ENCODE data around the gene RHOF.

GRCh38 chr12:121799842-121800693, 6.6 kb upstream of the RHOF start:
- peak in 1 of 2 donors; percentile 39 for TF ChIP-seq POLR2A (IDR thresholded peaks at IDR 0.05)
- TF ChIP-seq, protein P1, sequence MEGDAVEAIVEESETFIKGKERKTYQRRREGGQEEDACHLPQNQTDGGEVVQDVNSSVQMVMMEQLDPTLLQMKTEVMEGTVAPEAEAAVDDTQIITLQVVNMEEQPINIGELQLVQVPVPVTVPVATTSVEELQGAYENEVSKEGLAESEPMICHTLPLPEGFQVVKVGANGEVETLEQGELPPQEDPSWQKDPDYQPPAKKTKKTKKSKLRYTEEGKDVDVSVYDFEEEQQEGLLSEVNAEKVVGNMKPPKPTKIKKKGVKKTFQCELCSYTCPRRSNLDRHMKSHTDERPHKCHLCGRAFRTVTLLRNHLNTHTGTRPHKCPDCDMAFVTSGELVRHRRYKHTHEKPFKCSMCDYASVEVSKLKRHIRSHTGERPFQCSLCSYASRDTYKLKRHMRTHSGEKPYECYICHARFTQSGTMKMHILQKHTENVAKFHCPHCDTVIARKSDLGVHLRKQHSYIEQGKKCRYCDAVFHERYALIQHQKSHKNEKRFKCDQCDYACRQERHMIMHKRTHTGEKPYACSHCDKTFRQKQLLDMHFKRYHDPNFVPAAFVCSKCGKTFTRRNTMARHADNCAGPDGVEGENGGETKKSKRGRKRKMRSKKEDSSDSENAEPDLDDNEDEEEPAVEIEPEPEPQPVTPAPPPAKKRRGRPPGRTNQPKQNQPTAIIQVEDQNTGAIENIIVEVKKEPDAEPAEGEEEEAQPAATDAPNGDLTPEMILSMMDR (IDR thresholded peaks at IDR 0.05) = no peak
